ENCODE results near the gene DLL1. TPM values are rescaled to one million over a fixed set of nuclear protein-coding genes. Genes with fewer than 3 reads are reported as not detected.
A peak's percentile ranks its signal among the peaks of the same experiment; 100 is the strongest.

Gene DLL1
- total RNA-seq, 2 donors from 2014 or later, result 6.0 to 13.2 TPM

GRCh38 chr6:170248111-170248805 lies 42.6 kb downstream of the DLL1 start:
- peaks cover 23% of the 10 kb centered on the region for H3K4me1 ChIP-seq
- intact Hi-C loops (cut with DNase I), result no loop called here
- TF ChIP-seq, protein P1, sequence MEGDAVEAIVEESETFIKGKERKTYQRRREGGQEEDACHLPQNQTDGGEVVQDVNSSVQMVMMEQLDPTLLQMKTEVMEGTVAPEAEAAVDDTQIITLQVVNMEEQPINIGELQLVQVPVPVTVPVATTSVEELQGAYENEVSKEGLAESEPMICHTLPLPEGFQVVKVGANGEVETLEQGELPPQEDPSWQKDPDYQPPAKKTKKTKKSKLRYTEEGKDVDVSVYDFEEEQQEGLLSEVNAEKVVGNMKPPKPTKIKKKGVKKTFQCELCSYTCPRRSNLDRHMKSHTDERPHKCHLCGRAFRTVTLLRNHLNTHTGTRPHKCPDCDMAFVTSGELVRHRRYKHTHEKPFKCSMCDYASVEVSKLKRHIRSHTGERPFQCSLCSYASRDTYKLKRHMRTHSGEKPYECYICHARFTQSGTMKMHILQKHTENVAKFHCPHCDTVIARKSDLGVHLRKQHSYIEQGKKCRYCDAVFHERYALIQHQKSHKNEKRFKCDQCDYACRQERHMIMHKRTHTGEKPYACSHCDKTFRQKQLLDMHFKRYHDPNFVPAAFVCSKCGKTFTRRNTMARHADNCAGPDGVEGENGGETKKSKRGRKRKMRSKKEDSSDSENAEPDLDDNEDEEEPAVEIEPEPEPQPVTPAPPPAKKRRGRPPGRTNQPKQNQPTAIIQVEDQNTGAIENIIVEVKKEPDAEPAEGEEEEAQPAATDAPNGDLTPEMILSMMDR (IDR thresholded peaks at IDR 0.05), result no peak
- TF ChIP-seq POLR2A (IDR thresholded peaks at IDR 0.05), result no peak

GRCh38 chr6:170247178-170247701 lies 43.6 kb downstream of the DLL1 start:
- ATAC-seq (no peak), DNase-seq (peak in 1 of 4 donors; percentile 47)
- no peak overlapping the region for H3K4me3 ChIP-seq
- H3K36me3 ChIP-seq (replicated peaks in 1 of 2; ENCODE audit: insufficient read depth in 1 of 2, low read depth in 2 of 2), result no peaks in the 10 kb centered on the region
- TF ChIP-seq, protein P1 (IDR thresholded peaks at IDR 0.05), result no peak
- TF ChIP-seq POLR2A (IDR thresholded peaks at IDR 0.05), result no peak
- 68 to 77% methylated on average over 22 of the region's 22 CpGs for WGBS, 2 donors
- no peaks in the 10 kb centered on the region for H3K9me3 ChIP-seq
- intact Hi-C loops (cut with DNase I), result no loop called here
- no peaks in the 10 kb centered on the region for H3K27me3 ChIP-seq
- peaks cover 23% of the 10 kb centered on the region for H3K4me1 ChIP-seq
- no peak overlapping the region for H3K27ac ChIP-seq

More at GRCh38 chr6:170248111-170248805, 42.6 kb downstream of the DLL1 start:
- H3K9me3 ChIP-seq, result no peaks in the 10 kb centered on the region
- H3K36me3 ChIP-seq (replicated peaks in 1 of 2; ENCODE audit: insufficient read depth in 1 of 2, low read depth in 2 of 2), result no peaks in the 10 kb centered on the region
- H3K27ac ChIP-seq, result no peak overlapping the region
- DNase-seq (peak in 1 of 4 donors; percentile 4), ATAC-seq (no peak)
- no peak overlapping the region for H3K4me3 ChIP-seq
- 80 to 81% methylated on average over 30 to 34 of the region's 34 CpGs for WGBS, 2 donors
- H3K27me3 ChIP-seq, result no peaks in the 10 kb centered on the region

DNA sequence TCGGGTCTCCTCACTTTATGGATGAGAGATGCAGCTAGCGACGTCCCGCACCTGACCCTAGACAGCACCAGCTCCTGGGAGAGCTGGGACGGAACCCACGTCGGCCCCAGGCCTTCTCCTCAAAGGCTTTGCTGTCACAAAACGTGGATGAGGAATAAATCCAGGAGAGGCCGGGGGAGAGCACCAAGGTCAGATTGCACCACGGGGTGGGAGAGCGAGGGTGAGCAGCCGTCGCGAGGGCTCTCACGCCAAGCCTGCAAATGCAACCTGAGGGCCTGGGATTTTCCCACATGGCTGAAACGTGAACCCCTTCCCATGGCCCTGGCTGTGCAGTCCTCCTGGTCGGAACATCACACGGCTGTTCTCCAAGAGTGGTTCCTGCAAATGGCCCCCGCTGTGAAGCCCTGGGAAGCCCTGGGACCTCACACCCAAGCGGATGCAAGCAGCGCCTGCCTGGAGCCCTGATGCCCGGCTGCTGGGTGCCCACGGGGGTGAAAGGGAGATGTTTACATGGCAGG lies 45.3 kb downstream of the DLL1 start:
- TF ChIP-seq POLR2A (IDR thresholded peaks at IDR 0.05), result no peak
- TF ChIP-seq, protein P1 (IDR thresholded peaks at IDR 0.05), result no peak
- ATAC-seq (peak; percentile 56), DNase-seq (peak in 3 of 4 donors; percentile 33 to 70 (median 55))
- no peak overlapping the region for H3K4me3 ChIP-seq
- H3K27ac ChIP-seq, result peak overlapping the region; percentile 20 to 72 (median 39)
- peaks cover 23% of the 10 kb centered on the region for H3K4me1 ChIP-seq
- H3K9me3 ChIP-seq, result no peaks in the 10 kb centered on the region
- WGBS, 2 donors, result 39 to 43% methylated on average over 15 to 23 of the region's 23 CpGs
- intact Hi-C loops (cut with DNase I), result no loop called here
- no peaks in the 10 kb centered on the region for H3K27me3 ChIP-seq
- no peaks in the 10 kb centered on the region for H3K36me3 ChIP-seq (replicated peaks in 1 of 2; ENCODE audit: insufficient read depth in 1 of 2, low read depth in 2 of 2)

GRCh38 chr6:170244721-170245474 lies 46.0 kb downstream of the DLL1 start:
- WGBS, 2 donors, result 68 to 72% methylated on average over 20 to 26 of the region's 26 CpGs
- DNase-seq, result peak; percentile 49 to 83 (median 68)
- peak; percentile 65 for ATAC-seq
- no peak overlapping the region for H3K4me3 ChIP-seq
- no peaks in the 10 kb centered on the region for H3K9me3 ChIP-seq
- TF ChIP-seq, protein P1 (IDR thresholded peaks at IDR 0.05), result no peak
- TF ChIP-seq POLR2A (IDR thresholded peaks at IDR 0.05), result no peak
- peak overlapping the region; percentile 20 to 72 (median 39) for H3K27ac ChIP-seq
- intact Hi-C loops (cut with DNase I), result no loop called here
- no peaks in the 10 kb centered on the region for H3K36me3 ChIP-seq (replicated peaks in 1 of 2; ENCODE audit: insufficient read depth in 1 of 2, low read depth in 2 of 2)
- peaks cover 23% of the 10 kb centered on the region for H3K4me1 ChIP-seq
- H3K27me3 ChIP-seq, result no peaks in the 10 kb centered on the region

Measured in body of pancreas (tissue), 4 donors.